Vagina (tissue), 2 donors: ENCODE measurements around the gene XCL2.
"Not testable (repeated sequence)": the region's sequence is repeated elsewhere in the genome, so short reads cannot be mapped to it uniquely, and the experiment has no call there.

Experiments used
- POLR2A ChIP-seq, 2 donors: fragments of 450-650 bp; IDR thresholded peaks; one replicate each; pipeline ENCODE4 v1.6.1; 2017; ENCODE audit warnings: antibody characterized with exemption in 2 of 2, mild to moderate bottlenecking in 2 of 2, moderate library complexity in 2 of 2
- POLR2AphosphoS5 ChIP-seq, 2 donors: sonication (generic); formaldehyde crosslinking; IDR thresholded peaks; one replicate each; pipeline ENCODE4 v1.9.0; 2017; ENCODE audit warnings: antibody characterized with exemption in 2 of 2, mild to moderate bottlenecking in 2 of 2, low read depth in 1 of 2; ENCODE audit not compliant: insufficient read depth in 1 of 2
- TF ChIP-seq, protein P1 (sequence below), 3 experiments: fragments of 450-650 bp in 2 of 3; fragments of 200-600 bp in 1 of 3; sonication (generic) in 1 of 3; IDR thresholded peaks; one replicate each; pipeline ENCODE4 v1.5.1; 2017 to 2019; ENCODE audit warnings: antibody characterized with exemption in 3 of 3, mild to moderate bottlenecking in 2 of 3, moderate library complexity in 2 of 3

GRCh38 chr1:168546553-168546895, 2.7 kb upstream of the XCL2 start:
- TF ChIP-seq POLR2AphosphoS5 (IDR thresholded peaks at IDR 0.05; ENCODE audit: insufficient read depth in 1 of 2, low read depth in 1 of 2); POLR2A (IDR thresholded peaks at IDR 0.05): not testable (repeated sequence)
- TF ChIP-seq, protein P1, sequence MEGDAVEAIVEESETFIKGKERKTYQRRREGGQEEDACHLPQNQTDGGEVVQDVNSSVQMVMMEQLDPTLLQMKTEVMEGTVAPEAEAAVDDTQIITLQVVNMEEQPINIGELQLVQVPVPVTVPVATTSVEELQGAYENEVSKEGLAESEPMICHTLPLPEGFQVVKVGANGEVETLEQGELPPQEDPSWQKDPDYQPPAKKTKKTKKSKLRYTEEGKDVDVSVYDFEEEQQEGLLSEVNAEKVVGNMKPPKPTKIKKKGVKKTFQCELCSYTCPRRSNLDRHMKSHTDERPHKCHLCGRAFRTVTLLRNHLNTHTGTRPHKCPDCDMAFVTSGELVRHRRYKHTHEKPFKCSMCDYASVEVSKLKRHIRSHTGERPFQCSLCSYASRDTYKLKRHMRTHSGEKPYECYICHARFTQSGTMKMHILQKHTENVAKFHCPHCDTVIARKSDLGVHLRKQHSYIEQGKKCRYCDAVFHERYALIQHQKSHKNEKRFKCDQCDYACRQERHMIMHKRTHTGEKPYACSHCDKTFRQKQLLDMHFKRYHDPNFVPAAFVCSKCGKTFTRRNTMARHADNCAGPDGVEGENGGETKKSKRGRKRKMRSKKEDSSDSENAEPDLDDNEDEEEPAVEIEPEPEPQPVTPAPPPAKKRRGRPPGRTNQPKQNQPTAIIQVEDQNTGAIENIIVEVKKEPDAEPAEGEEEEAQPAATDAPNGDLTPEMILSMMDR (IDR thresholded peaks at IDR 0.05), result not testable (repeated sequence)
